ENCODE data around the gene LCNL1.

LCNL1 gene

DNA sequence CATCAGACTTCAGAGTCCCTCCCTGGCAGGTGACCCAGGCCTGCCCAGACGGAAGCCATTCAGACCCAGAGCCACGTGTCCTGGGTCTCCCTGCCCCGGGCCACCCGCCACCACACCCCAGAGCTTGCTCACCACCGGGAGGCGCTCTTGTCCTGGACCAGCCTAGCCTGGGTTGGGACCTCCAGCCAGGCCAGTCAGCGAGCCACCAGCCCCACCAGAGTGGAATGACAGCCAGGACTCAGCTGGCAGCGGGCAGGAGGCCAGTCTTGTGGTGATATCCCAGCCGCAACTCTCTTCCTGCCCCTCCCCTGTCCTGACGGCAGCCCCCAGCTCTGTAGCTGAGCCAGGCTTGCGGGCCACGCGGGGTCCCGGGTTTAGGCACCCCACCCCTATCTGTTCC, 7.1 kb upstream of the LCNL1 start:
- DNase-seq (ENCODE audit: low read depth, low spot score) = no peak

DNA sequence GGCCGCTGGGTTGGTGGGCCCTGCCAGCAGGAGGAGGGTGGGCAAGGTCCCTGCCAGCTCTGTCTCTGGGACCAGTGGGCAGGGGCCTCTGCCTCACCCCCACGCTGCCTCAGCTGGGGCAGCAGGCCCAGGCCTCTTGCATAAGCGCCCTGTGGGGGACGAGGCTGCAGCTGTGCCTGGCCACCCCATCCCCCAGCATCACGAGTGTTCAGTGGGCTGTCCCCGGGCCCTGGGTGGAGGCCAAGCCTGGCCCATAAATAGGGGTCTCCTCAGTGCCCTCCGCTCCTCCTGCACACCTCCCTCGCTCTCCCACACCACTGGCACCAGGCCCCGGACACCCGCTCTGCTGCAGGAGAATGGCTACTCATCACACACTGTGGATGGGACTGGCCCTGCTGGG, 5.6 kb upstream of the LCNL1 start, which contains the start of gene PTGDS:
TSS of gene PTGDS (plus strand) at position 282 of the 400 bp plus-strand sequence. CDS start at position 357, 75 bp downstream.
- peak; percentile 76 for DNase-seq (ENCODE audit: low read depth, low spot score)

DNA sequence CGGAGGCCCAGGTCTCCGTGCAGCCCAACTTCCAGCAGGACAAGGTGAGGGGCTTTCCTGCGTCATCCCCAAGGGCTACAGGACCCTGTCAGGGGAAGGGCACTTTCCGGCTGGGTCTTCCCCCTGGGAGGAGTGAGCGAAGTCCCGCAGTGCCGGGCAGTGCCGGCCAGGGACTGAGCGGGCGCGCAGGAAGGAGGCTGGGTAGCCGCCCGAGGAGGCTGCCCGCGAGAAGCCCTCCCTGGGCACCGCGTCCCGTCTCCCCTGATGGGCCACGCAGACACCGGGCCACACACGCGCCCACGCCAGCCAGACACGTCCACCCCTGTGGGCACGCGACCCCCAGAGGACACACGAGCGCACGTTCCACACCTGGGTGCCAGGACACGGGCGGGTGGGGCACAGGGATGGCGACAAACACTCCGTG, 5.1 kb upstream of the LCNL1 start:
- DNase-seq (ENCODE audit: low read depth, low spot score) = no peak

GRCh38 chr9:136978073-136978864, 4.5 kb upstream of the LCNL1 start:
- no peak for DNase-seq (ENCODE audit: low read depth, low spot score)

- no peak for DNase-seq (ENCODE audit: low read depth, low spot score)
Observed at GRCh38 chr9:136978865-136979544, 3.8 kb upstream of the LCNL1 start.

DNA sequence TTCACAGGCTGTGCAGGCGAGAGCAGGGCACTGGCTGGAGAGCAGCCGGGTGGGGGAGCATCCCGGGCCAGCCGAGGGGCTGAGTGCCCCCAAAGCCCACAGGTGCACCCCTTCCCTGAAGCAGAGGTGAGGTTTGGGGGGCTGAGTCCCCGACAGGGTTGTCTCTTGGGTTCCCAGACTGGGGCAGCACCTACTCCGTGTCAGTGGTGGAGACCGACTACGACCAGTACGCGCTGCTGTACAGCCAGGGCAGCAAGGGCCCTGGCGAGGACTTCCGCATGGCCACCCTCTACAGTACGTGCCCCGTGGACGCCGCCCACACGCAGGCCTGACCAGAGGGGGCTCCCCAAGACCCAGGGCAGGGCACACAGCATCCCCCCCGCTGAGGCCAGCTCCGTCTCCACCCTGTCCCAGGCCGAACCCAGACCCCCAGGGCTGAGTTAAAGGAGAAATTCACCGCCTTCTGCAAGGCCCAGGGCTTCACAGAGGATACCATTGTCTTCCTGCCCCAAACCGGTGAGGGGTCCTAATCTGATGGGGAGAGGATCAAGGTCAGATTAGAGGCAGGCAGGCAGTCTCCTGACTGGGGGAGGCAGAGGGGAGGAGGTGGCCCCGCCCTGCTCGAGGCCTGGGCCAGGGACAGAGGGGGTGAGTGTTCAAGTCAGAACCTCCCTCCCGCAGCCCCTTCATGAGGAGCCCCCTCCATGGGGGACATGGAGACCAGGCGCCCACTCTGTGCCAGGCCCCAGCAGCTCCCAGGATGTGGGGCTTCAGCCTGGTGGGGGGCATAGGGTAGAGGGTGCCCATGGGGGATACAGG, 2.8 kb upstream of the LCNL1 start:
- no peak for DNase-seq (ENCODE audit: low read depth, low spot score)

GRCh38 chr9:136980669-136981478, 1.9 kb upstream of the LCNL1 start:
- no peak for DNase-seq (ENCODE audit: low read depth, low spot score)

DNA sequence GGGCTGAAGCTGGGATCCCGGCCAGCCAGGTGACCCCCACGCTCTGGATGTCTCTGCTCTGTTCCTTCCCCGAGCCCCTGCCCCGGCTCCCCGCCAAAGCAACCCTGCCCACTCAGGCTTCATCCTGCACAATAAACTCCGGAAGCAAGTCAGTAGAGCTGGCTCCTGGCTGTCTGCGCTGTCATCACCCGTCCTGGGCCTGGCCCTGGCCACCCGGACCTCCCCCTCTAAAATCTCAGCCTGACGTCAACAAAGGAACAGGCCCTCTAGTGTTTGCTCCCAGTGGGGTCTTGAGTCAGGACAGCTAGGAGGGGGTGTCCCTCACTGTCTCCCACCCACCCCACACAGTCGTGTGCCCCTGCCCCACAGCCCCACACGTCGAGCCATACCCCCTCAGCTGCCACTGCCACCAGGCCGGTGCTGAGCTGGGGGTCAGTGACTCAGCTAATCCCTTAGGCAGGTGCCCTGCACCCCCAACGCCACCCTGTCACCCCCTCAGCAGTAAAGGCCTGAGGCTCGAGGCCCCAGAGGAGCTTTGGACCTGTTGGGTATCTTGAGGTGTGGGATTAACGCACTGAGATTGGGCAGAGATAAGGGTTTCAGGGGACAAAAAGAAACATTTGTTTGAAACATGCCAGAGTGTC, 1.1 kb upstream of the LCNL1 start:
- no peak for DNase-seq (ENCODE audit: low read depth, low spot score)

- no peak for DNase-seq (ENCODE audit: low read depth, low spot score)
Observed at GRCh38 chr9:136983167-136983566, 374 bp downstream of the LCNL1 start.

DNA sequence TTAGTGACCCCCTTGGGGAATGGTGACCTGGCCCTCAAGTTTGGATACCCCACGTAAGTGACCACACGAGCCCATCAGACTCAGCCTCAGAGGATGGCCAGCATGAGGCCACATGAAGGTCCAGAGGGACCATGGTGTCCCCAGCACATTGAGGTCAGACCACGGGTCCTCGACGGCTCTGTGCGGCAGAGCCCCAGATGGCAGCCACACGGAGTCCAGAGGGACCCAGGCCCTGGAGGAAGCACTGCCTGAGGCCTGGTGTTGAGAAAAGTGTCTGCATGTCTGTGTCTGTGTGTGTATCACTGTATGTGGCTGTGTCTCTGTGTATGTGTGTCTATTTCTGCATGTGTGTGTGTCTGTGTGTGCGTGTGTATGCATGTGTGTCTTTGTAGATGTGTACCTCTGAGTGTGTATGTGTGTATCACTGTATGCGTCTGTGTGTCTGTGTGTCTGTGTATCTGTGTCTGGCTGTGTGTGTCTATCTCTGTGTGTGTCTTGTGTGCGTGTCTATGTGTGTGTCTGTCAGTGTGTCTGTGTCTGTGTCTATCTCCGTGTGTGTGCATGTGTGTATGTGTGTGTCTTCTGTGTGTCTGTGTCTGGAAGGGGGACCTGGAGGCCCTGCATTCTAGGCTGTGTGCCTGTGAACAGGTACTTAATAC, 992 bp downstream of the LCNL1 start:
- no peak for DNase-seq (ENCODE audit: low read depth, low spot score)

DNA sequence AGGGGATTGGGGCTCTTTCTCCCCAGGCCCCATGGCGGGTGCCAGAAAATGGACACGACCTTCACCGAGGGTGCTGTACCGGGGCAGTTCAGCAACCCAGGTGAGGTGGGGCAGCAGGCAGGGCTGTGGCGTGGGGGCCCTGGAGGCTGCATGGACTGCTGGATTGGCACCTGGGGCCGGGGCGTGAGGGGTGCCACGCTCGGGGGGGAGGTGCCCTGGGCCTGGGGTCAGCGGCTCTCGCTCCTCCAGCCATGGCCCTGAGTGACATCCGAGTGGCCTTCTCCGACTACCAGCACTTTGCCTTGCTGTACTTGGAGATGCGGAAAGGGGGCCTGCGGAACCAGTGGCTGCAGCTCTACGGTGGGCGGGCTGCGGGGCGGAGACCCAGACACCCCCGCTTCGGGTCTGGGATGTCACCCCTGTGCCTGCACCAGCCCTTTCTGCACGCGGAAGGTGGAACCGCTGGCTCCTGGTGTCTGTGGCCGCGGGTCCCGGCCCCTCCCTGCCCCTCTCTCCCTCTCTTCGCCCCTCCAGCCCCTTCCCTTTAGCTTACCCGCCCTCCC, 1.8 kb downstream of the LCNL1 start:
- DNase-seq (ENCODE audit: low read depth, low spot score) = no peak

GRCh38 chr9:136985027-136985602, 2.3 kb downstream of the LCNL1 start:
- no peak for DNase-seq (ENCODE audit: low read depth, low spot score)

GRCh38 chr9:136985853-136986252, 3.1 kb downstream of the LCNL1 start:
- DNase-seq (ENCODE audit: low read depth, low spot score) = no peak

- no peak for DNase-seq (ENCODE audit: low read depth, low spot score)
Observed at GRCh38 chr9:136988872-136989271, 6.1 kb downstream of the LCNL1 start.

GRCh38 chr9:136990242-136990911, 7.6 kb downstream of the LCNL1 start:
- DNase-seq (ENCODE audit: low read depth, low spot score) = no peak

DNA sequence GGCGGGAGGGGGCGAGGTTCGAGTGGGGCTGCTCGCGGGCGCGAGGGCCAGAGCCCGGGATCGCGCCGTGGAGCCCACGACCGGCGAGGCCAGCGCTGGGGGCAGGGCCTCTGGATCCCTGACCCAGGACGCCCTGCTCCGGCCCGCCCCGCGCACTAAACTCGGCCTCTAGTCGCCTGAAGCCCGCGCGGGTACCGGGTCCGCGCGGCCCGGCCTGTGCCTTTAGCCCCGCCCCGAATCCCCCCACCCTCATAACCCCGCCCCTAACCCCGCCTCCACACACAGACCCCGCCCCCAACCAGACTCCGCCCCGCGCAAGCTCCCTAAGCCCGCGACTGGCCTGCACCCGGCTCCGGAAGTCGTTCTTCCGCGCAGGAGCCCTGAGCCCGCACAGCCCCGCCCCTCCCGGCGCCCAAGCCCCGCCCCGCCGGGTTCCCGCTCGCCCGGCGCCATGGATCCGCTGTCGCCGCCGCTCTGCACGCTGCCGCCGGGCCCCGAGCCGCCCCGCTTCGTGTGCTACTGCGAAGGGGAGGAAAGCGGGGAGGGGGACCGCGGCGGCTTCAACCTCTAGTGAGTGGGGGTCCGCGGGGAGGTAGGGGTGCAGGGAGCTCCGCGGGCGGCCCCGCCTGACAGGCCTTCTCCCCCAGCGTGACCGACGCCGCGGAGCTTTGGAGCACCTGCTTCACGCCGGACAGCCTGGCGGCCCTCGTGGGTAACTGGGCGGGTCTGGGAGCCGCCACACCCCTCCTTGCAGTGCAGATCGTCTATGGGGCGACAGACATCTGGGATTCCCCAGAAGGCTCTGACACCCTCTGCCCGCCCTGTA, 9.4 kb downstream of the LCNL1 start, which contains the start of gene PAXX:
TSS of gene PAXX (plus strand) at position 430 of the 826 bp plus-strand sequence. CDS start at position 452, 22 bp downstream.
- DNase-seq (ENCODE audit: low read depth, low spot score) = no peak

GRCh38 chr9:136992819-136993369, 10.1 kb downstream of the LCNL1 start:
- no peak for DNase-seq (ENCODE audit: low read depth, low spot score)
